GM18909 (cell line): ENCODE results near the gene NLRP5.
"Not testable (repeated sequence)": the region's sequence is repeated elsewhere in the genome, so short reads cannot be mapped to it uniquely, and the experiment has no call there.

ENCODE experiments used
- ATAC-seq: cut with Tn5 transposase; IDR thresholded peaks from one replicate; pipeline ENCODE4 v1.9.1; 2021; ENCODE audit warnings: mild to moderate bottlenecking; ENCODE audit not compliant: unreplicated experiment, poor library complexity

The NLRP5 gene

DNA sequence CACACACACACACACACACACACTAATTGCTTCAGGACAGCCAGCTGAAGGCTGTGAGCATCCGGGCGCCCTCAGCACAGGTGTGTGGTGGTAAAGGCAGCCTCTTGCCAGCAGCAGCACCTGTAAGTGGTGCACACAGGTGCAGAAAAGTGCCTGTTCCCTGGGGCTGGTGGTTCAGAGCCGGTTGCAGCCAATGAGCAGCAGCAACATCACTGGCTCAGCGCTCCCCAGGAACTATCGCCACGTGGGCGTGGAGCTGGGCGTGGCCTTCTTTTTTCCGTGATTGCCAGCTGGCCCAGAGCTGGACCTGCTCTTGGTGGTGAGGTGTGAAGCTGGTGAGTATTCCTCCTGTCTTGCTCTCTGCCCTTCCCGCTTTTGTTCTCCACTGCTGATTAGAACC lies at the start of gene NLRP5:
NLRP5 (plus strand) TSS at position 289 of the 400 bp plus-strand sequence.
- no peak for ATAC-seq

GRCh38 chr19:55939206-55939605 lies 47.4 kb upstream of the NLRP5 start:
- no peak for ATAC-seq

GRCh38 chr19:55940306-55940705 lies 46.3 kb upstream of the NLRP5 start:
- no peak for ATAC-seq

GRCh38 chr19:55947532-55947931 lies 39.0 kb upstream of the NLRP5 start, which contains the start of gene NLRP8:
NLRP8 (plus strand) TSS chr19:55947832.
- no peak for ATAC-seq

- not testable (repeated sequence) for ATAC-seq
Measured at GRCh38 chr19:55950566-55950965, 36.0 kb upstream of the NLRP5 start.

- no peak for ATAC-seq
Measured at GRCh38 chr19:55956431-55956830, 30.1 kb upstream of the NLRP5 start.

DNA sequence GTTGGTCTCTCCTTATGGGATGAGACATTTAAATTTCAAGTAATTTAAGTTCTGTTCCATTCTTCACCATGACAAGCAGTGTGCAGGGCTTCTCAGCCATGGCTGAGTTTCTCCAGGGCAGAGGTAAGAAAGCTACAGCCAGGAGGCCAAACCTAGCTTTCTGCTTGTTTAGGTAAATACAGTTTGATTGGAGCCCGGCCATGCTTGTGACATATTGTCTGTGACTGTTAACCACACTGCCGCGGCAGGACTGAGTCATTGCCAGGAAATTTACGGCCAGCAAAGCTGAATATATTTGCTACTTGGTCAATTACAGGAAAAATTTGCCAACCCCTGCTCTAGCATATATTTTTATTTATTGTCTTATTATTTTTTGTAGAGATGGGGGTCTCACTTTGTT lies 28.2 kb upstream of the NLRP5 start:
- no peak for ATAC-seq

GRCh38 chr19:55959996-55960675 lies 26.4 kb upstream of the NLRP5 start:
- no peak for ATAC-seq

- ATAC-seq = no peak
Measured at GRCh38 chr19:55962186-55962585, 24.4 kb upstream of the NLRP5 start.

GRCh38 chr19:55973982-55974381 lies 12.6 kb upstream of the NLRP5 start:
- no peak for ATAC-seq

DNA sequence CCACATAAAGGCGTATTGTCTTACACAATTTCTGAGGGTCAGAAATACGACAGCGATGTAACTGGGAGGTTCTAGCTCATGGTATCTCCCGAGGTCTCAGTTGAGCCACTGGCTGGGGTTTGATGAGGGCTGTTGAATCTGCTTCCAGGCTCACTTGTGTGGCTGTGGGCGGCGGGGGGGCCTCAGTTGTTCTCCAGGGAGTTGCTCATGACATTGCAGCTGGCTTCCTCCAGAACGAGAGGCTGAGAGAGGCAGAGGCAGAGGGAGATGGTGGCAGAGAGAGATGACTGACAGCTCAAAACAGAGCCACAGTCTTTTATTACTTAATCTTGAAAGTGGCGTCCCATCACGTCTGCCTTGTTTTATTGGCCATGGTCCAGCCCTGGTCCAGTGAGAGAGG lies 6.2 kb upstream of the NLRP5 start:
- ATAC-seq = no peak

GRCh38 chr19:55985254-55985653 lies 1.3 kb upstream of the NLRP5 start:
- ATAC-seq = no peak

GRCh38 chr19:55990831-55991230 lies 4.3 kb downstream of the NLRP5 start:
- ATAC-seq = no peak

DNA sequence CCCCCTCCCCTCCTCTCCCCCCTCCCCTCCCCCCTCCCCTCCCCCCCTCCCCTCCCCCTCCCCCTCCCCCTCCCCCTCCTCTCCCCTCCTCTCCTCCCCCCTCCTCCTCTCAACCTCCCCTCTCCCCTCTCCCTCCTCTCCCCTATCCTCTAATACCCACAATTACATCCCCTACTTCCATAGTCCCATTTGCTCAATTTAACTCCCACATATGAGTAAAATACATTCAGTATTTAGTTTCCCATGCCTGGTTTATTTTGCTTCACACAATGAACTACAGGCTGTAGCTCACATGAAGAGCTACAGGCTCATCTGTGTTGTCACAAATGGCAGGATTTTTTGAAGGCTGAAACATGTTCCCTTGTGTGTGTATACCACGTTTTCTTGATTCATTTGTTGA lies 6.9 kb downstream of the NLRP5 start:
- no peak for ATAC-seq

DNA sequence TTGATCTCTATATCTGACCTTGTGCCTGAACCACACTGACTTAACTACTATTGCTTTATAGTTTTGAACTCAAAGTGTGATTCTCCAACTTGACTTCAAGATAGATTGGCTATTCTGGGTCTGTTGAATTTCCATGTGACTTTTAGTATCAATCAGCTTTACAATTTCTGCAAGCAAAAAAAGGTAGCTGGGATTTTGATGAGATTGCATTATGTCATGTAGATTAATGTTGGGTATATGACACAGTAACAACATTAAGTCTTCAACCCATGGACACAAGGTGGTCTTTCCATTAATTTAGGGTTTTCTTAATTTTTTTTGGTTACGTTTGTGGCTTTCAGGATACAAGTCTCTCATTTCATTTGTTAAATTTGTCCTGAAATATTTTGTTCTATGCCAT lies 28.2 kb downstream of the NLRP5 start:
- ATAC-seq = no peak

GRCh38 chr19:56015756-56016155 lies 29.2 kb downstream of the NLRP5 start:
- ATAC-seq = no peak

GRCh38 chr19:56019325-56019724 lies 32.8 kb downstream of the NLRP5 start:
- ATAC-seq = not testable (repeated sequence)

DNA sequence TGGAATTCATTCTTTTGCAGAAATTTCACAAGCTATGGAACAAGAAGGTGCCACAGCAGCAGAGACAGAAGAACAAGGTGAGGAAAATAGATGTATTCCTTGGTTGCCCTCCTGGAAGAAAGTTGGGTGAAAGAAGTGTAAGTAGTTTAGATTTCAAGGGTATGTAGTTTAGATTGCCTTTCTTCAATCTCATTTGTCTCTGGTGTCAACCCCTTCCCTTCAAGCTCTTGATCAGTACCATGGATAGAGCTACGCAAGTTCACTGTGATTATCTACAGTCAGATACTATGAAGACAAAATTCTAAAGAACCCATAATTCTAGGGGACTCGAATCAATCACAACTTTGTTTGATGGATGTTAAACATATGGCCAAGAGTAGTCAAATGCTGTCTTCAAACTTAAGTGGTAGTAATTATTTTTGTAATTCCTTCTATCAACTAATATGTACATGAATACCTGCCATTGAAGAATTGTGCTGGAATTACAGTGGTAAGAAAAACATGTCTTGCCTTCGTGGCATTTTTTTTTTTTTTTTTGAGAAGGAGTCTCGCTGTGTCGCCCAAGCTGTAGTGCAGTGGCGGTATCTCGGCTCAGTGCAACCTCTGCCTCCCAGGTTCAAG lies 33.9 kb downstream of the NLRP5 start:
- ATAC-seq = not testable (repeated sequence)

- no peak for ATAC-seq
Measured at GRCh38 chr19:56026769-56027168, 40.2 kb downstream of the NLRP5 start.

DNA sequence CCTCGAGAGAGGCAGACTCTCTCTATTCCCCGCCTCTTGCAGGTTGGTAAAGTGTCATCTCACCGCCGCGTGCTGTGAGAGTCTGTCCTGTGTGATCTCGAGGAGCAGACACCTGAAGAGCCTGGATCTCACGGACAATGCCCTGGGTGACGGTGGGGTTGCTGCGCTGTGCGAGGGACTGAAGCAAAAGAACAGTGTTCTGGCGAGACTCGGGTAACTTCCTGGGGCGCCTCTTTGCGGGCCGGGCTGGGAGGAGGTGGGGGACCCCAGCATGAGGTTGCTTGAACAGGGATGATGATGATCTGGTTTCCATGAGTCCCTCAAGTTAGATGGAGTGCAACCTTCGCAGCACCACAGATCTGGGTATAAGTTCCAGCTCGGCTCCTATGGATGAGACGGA lies 67.0 kb downstream of the NLRP5 start:
- ATAC-seq = no peak

DNA sequence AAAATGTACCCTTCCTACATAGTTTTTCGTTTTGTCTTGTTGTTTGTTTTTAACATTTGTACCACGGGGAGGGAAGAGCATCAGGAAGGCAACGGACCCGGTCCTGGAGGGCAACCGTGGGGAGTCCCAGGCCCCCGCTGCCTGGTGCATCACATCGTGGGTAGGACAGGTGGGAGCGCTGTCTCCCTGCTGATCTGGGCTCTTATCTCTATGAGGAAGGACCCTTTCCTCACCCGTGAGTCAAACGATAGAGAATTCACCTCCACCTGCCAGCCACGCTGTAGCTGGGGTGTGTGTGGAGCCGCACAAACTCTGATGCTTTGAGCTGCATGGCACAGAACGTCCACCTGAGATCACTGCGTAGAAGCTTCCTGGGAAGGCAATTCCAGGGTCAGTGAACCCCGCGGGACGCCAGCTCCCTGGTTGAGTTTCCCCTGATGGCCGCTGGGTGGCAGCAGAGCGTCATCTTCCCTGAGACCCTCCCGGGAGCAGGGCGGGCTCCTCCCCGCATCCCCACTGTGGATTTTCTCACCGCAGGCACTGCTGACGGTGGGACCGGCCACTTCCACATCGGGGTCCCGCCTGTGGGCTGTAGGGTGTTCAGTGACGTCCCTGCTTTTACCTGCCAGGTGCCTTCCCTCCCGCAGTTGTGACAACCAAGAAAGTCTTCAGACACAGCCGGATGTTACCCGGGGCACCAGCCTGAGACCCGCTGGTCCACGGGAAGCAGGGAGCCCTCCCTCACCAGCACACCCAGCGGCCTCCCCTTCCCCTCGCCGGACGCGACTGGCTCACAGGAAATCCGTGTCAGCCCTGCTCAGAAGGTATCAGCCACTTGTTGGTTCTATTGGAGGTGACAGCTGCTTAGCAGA lies 79.8 kb downstream of the NLRP5 start:
- no peak for ATAC-seq
